GM18526 (cell line): Measurements from ENCODE around the gene PDLIM4.

Experiments used
- POLR2A ChIP-seq: IDR thresholded peaks from 3 replicates; pipeline ENCODE4 v1.6.1; 2011; ENCODE audit not compliant: insufficient read length; ENCODE audit errors: extremely low read depth

Gene PDLIM4

GRCh38 chr5:132296412-132297016 lies 39.0 kb downstream of the PDLIM4 start:
- TF ChIP-seq POLR2A, result no peak

- TF ChIP-seq POLR2A, result no peak
Measured at GRCh38 chr5:132297211-132297940, 39.9 kb downstream of the PDLIM4 start.

- no peak for TF ChIP-seq POLR2A
Measured at GRCh38 chr5:132298298-132299212, 41.1 kb downstream of the PDLIM4 start.

- no peak for TF ChIP-seq POLR2A
Measured at GRCh38 chr5:132299917-132300316, 42.4 kb downstream of the PDLIM4 start.

- no peak for TF ChIP-seq POLR2A
Measured at GRCh38 chr5:132300577-132301343, 43.3 kb downstream of the PDLIM4 start.

- TF ChIP-seq POLR2A, result no peak
Measured at GRCh38 chr5:132301344-132302271, 44.1 kb downstream of the PDLIM4 start.

GRCh38 chr5:132302413-132302812 lies 44.9 kb downstream of the PDLIM4 start:
- TF ChIP-seq POLR2A, result no peak

GRCh38 chr5:132303589-132303988 lies 46.1 kb downstream of the PDLIM4 start:
- no peak for TF ChIP-seq POLR2A

- no peak for TF ChIP-seq POLR2A
Measured at GRCh38 chr5:132305420-132305819, 47.9 kb downstream of the PDLIM4 start.

- no peak for TF ChIP-seq POLR2A
Measured at GRCh38 chr5:132308701-132309100, 51.2 kb downstream of the PDLIM4 start.

- no peak for TF ChIP-seq POLR2A
Measured at GRCh38 chr5:132309679-132310078, 52.2 kb downstream of the PDLIM4 start.

GRCh38 chr5:132310141-132310834 lies 52.8 kb downstream of the PDLIM4 start:
- TF ChIP-seq POLR2A, result no peak

GRCh38 chr5:132313366-132313765 lies 55.9 kb downstream of the PDLIM4 start:
- no peak for TF ChIP-seq POLR2A
